GM11168 (cell line): ENCODE results near the gene ZFP36L1.

Source experiments
- in situ Hi-C: fragments of 300-500 bp; cut with MboI; formaldehyde crosslinking; loops from one replicate; pipeline ENCODE4 v1.12.0; 2022; ENCODE audit warnings: low sequenced_read_pairs; ENCODE audit not compliant: unreplicated experiment

Gene ZFP36L1

GRCh38 chr14:68787092-68787992 lies 5.5 kb downstream of the ZFP36L1 start:
- in situ Hi-C loops: no loop called here

GRCh38 chr14:68786491-68787091 lies 6.3 kb downstream of the ZFP36L1 start:
- in situ Hi-C loops: no loop called here

GRCh38 chr14:68785534-68786490 lies 7.1 kb downstream of the ZFP36L1 start:
- in situ Hi-C loops: no loop called here

DNA sequence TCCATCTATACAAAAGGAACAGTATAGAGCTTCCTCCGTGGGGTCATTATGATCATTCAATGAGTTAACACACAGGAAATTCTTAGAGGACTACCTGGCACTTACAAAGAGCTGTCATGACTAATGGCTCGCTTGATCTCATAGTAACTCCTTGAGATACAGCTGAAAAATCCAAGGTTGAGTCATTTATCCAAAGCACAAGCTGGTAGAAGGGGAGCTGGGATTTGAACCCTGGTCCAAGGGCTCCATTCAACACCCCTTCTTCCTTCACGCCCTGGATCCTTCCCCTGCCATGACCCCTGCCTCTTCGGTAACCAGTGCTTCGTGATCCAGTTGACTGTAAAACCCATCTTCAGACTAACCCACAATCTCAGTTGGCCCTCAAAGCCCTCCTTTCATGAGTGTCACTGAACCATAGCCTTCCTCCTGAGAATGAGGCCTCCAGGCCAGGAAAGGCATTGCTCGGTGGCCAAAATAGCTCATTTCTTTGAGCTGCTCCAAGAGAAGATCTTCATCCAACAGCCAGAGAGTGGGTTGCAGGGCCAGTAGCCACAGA lies 7.8 kb downstream of the ZFP36L1 start:
- in situ Hi-C loops: no loop called here

DNA sequence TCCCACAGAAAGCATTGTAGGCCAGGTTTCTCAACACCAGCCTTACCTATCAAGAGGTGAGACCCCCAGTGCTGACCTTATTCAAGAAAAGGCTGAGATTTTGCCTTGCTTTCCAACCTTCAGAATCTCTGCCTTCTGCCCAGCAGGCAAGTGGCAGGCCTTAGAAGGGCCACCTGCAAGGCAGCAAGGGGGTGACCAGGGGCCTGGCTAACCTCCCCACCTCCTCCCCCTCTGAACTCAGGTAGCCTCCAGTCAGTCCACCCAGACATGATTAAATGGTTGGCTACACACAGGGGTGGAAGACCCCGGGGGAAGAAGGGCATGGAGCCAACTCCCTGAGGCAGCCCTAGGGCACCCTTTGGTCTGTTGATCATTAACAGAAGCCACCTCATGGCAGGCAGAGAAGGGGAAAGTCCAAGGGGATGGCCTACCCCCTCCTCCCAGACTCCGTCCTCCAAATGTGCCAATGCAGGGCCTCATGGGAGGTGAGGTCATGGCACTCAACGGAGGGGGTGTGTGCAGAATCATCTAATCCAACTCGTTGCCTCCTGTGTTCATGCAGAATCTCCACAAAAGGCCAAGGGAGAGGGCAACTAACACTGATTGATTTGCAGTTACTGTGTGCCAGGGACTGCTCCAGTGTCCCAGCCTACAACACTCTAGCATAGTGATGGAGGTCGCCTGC lies 8.5 kb downstream of the ZFP36L1 start:
- in situ Hi-C loops: no loop called here

DNA sequence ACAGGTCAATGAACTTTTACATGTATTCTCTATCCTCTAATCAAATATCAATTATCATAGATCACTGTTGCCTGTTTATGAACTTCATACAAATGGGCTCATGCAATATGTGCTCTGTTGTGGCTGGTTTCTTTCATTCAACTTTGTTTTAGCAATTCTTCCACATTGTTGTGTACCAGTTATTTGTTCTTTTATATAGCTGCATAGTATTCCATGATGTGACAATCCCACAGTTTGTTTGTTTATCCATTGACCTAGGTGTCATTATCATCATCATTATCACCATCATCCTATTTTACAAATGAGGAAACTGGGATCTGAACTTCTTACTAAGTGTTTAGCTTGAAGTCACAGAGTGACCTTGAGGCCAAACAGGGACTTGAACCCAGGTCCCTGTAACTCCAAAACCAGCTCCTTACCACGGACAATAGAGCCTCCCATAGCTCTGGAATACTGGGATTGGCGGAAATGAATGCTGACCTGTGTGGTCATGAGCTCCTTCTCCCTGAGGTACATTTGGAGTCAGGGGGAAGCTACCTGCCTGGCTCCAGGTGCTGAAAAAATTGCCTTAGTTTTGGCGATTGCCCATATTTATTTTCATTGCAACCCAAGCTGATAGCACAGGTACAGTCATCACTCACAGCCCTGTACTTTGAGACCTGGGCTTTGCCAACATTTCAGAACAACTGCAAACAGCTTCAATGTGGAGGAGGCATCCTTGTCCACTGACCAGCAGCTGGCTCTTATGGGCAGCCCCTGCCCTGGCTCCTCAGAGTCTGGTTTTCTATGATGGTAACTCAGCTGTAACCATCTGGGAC lies 9.2 kb downstream of the ZFP36L1 start:
- in situ Hi-C loops: no loop called here

DNA sequence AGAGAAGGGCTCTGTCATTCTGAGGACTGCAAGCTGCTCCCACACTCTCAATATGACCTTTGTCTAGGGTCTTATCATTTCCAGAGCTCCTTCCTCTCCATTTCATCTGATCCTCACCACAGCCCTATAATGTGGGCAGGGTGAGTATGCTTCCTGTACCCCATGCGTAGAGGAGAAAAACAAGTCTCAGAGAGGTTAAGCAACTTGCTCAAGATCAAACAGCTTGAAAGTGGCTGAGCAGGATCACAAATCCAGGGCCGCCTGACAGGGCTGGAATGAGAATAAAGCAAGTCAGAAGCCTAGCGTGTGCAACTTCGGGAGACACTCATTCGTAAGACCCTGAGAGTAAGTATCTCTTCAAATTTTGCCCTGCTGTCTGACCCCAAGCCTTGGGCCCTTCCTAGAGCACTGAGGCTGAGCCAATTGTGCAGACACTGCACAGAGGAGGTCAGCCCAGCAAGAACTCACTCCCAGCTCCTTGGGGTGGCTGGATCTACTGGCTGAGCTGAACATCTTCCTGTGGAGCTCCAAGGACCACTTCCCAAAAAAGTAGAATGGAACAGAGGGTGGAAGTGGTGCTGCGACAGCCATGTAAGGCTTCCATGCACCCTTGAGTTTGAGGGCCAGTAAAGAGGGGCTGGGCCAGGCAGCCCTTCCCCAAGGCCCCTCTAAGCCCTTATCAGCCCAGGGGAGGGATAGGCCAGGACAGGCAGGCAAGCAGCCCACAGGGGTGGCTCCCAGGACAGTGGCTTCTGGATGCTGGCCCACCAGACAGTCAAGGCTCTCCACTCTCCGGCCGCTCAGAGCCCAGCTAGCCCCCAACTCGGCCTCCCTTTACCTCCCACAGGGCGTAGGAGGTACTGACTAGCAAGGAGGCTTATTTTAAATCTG lies 10.5 kb downstream of the ZFP36L1 start:
- in situ Hi-C loops: no loop called here

GRCh38 chr14:68781161-68782021 lies 11.5 kb downstream of the ZFP36L1 start:
- in situ Hi-C loops: no loop called here

GRCh38 chr14:68780358-68781160 lies 12.3 kb downstream of the ZFP36L1 start:
- in situ Hi-C loops: no loop called here

DNA sequence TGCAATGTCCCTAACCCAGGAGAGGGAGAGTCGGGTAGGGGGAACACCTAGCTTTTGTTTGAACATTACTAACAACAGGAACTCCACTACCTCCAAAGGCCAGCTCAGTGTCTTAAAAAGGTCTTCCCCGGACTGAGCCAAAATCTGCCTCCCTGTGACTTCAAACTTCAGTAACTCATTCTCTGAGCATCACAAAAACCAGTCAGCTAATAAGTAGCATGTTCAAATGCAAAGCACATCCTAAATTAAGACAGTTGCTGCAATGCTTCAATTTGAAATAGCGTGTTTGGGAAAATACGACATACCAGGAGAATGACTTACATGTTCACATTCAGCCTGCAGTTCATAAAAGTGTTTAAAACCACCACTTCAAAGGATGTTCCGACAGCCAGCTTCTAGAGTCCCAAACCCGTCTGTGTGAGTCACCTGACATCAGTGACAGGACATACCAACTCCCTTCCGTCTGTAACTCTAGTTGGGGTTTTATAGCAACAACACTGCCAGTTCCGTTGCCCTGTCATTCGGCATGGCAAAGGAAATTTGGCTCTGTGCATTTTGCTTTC lies 13.0 kb downstream of the ZFP36L1 start:
- in situ Hi-C loops: no loop called here

DNA sequence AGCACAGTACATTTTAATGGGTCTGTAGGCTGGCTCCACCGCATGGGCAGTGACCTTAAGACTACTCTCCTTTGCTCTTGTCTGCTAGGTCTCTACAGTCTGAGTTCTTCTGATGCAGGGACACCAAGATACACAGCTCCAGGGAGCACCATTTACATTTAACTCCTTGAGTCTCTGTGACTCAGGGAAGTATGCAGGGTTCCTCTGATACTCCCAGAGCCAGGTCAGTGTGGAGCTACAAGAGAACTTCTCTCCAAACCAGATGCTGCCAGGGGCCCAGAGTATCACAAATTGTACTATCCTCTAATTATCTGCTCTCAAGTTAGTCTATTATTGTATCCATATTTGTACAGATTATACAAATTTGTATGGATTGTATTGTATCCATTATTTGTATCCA lies 15.2 kb downstream of the ZFP36L1 start:
- in situ Hi-C loops: no loop called here

GRCh38 chr14:68775614-68776126 lies 17.2 kb downstream of the ZFP36L1 start:
- in situ Hi-C loops: no loop called here

DNA sequence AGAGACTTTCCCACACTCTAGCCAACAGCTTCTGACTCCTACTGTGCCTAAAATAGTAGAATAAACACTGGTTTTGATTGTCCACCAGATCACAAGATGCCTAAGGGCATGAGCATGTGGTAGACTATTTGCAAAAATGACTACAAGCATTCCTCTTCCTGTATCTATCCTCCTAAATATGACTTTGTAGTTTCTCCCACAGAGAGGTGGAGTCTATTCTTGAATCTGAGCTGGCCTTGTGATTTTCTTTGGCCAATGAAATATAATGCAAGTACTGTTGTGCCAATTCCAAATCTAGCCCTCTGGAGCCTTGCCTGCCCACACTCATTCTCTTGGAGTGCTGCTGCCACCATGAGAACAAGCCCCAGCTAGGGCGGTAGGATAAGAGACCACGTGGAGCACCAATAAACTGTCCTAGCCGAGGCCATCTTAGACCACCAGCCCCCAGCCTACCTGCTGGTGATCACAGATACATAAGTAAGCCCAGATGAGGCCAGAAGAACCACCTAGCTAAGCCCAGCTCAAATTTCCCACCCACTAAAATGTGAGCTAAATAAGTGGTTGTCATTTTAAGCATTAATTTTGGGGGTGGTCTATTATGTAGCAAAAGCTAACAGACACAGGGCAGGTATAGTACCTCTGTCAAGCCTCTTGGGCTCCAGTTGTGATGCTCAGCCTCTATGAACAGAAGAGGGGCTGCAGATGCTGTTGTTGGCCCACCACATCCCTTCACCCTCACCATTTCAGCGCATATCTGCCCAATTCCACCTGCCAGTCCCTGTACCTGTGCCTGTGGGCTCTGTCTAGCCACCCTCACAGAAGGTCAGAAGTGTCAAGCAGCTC lies 17.9 kb downstream of the ZFP36L1 start:
- in situ Hi-C loops: no loop called here

GRCh38 chr14:68772761-68773381 lies 20.0 kb downstream of the ZFP36L1 start:
- in situ Hi-C loops: no loop called here
